ENCODE measurements around the gene MED25.

The MED25 gene

DNA sequence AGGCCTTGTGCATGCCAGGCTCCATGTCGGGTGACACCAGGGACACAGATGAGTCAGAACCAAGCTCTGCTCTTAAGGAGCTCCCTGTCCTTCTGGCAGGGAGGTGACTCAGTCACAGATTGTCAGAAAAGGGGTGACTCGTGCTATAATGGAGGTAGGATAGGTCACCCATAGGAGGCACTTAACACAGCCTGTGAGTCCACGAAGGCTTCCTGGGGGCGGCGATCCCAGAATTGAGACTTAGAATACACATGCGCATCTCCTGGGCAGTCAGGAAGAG, 24.6 kb upstream of the MED25 start:
- H3K4me3 ChIP-seq (replicated peaks in 1 of 2; ENCODE audit: low read depth in 2 of 2, low read length in 2 of 2): no peak overlapping the region
- DNase-seq (ENCODE audit: low read depth in 2 of 2): no peak
- TF ChIP-seq, protein P1, sequence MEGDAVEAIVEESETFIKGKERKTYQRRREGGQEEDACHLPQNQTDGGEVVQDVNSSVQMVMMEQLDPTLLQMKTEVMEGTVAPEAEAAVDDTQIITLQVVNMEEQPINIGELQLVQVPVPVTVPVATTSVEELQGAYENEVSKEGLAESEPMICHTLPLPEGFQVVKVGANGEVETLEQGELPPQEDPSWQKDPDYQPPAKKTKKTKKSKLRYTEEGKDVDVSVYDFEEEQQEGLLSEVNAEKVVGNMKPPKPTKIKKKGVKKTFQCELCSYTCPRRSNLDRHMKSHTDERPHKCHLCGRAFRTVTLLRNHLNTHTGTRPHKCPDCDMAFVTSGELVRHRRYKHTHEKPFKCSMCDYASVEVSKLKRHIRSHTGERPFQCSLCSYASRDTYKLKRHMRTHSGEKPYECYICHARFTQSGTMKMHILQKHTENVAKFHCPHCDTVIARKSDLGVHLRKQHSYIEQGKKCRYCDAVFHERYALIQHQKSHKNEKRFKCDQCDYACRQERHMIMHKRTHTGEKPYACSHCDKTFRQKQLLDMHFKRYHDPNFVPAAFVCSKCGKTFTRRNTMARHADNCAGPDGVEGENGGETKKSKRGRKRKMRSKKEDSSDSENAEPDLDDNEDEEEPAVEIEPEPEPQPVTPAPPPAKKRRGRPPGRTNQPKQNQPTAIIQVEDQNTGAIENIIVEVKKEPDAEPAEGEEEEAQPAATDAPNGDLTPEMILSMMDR (IDR thresholded peaks at IDR 0.05; ENCODE audit: low read depth, low read length): no peak

DNA sequence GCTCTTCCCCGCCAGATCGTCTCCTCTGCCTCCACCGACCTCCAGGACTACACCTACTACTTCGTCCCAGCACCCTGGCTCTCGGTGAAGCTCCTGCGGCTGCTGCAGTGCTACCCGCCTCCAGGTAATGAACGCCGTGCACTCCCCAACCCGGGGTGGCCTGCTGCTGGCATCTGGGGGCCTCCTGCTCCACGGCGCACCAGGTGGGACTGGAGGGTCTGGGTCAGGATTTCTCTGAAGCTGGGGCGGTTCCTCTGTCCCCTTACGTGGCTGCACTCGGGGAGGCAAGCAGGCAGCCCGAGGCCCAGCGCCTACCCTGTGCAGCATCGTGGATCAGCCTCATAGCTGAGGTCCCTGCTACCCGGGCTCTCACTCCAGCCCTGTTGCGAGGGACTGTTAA, 22.5 kb upstream of the MED25 start:
- DNase-seq (ENCODE audit: low read depth in 2 of 2): no peak
- TF ChIP-seq, protein P1 (IDR thresholded peaks at IDR 0.05; ENCODE audit: low read depth, low read length): no peak
- no peak overlapping the region for H3K4me3 ChIP-seq (replicated peaks in 1 of 2; ENCODE audit: low read depth in 2 of 2, low read length in 2 of 2)

DNA sequence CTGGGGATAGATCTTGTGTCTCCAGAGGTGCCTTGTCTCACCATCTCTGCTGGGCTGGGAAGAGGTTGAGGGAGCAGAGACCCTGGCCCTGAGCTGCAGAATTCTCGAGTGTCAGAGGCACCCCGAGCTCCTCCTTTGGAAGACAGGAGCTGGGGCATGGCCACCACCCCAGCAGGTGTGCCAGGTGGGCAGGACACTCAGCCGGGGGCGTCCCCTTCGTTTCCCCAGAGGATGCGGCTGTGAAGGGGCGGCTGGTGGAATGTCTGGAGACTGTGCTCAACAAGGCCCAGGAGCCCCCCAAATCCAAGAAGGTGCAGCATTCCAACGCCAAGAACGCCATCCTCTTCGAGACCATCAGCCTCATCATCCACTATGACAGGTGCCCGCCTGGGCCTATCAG, 19.5 kb upstream of the MED25 start:
- DNase-seq (ENCODE audit: low read depth in 2 of 2): no peak
- no peak overlapping the region for H3K4me3 ChIP-seq (replicated peaks in 1 of 2; ENCODE audit: low read depth in 2 of 2, low read length in 2 of 2)
- TF ChIP-seq, protein P1 (IDR thresholded peaks at IDR 0.05; ENCODE audit: low read depth, low read length): no peak

DNA sequence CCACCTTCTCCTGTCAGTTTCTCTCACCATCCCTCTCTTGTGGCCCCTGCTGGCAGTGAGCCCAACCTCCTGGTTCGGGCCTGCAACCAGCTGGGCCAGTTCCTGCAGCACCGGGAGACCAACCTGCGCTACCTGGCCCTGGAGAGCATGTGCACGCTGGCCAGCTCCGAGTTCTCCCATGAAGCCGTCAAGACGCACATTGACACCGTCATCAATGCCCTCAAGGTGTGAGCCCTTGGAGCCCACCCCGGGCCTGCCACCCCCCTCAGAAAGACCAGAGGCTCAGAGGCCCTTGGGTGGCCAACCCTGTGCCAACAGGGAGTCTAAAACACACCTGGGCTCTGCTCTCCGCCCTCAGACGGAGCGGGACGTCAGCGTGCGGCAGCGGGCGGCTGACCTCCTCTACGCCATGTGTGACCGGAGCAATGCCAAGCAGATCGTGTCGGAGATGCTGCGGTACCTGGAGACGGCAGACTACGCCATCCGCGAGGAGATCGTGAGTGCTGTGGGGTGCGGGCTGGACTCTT, 18.8 kb upstream of the MED25 start:
- DNase-seq (ENCODE audit: low read depth in 2 of 2): no peak
- TF ChIP-seq, protein P1 (IDR thresholded peaks at IDR 0.05; ENCODE audit: low read depth, low read length): no peak
- no peak overlapping the region for H3K4me3 ChIP-seq (replicated peaks in 1 of 2; ENCODE audit: low read depth in 2 of 2, low read length in 2 of 2)

DNA sequence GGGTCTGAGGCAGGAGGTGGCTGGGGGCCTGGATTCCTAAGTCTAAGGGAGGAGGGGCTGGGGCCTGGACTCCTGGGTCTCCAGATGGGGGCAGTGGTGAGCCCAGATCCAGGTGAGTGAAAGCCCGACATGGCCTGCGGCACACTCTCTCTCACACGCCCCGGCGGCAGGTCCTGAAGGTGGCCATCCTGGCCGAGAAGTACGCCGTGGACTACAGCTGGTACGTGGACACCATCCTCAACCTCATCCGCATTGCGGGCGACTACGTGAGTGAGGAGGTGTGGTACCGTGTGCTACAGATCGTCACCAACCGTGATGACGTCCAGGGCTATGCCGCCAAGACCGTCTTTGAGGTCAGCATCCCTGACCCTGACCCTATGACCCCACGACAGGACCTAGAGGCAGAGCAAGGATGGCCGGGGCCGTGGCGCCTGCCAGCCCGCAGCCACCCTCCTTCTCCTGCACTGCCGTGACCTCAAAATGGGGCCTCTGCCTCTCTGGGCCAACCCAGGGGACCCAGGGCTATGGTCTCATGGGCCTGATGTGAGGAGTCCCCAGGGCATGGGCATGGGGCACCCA, 18.2 kb upstream of the MED25 start:
- H3K4me3 ChIP-seq (replicated peaks in 1 of 2; ENCODE audit: low read depth in 2 of 2, low read length in 2 of 2): no peak overlapping the region
- DNase-seq (ENCODE audit: low read depth in 2 of 2): no peak
- TF ChIP-seq, protein P1 (IDR thresholded peaks at IDR 0.05; ENCODE audit: low read depth, low read length): no peak

DNA sequence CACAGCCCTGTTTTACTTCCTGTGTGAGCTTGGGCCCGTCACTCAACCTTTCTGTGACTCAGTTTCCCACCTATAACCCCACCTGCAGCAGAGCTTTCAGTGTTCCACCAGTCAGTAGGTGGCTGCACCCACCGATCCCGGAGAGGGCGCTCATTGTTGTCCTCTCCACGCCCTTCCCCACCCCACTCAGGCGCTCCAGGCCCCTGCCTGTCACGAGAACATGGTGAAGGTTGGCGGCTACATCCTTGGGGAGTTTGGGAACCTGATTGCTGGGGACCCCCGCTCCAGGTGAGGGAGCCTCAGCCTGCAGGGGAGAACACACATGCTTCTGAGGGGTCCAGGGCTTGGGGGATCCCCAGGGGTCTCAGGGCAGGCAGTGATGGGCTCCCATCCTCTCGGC, 17.3 kb upstream of the MED25 start:
- H3K4me3 ChIP-seq (replicated peaks in 1 of 2; ENCODE audit: low read depth in 2 of 2, low read length in 2 of 2): no peak overlapping the region
- TF ChIP-seq, protein P1 (IDR thresholded peaks at IDR 0.05; ENCODE audit: low read depth, low read length): no peak
- DNase-seq (ENCODE audit: low read depth in 2 of 2): no peak

DNA sequence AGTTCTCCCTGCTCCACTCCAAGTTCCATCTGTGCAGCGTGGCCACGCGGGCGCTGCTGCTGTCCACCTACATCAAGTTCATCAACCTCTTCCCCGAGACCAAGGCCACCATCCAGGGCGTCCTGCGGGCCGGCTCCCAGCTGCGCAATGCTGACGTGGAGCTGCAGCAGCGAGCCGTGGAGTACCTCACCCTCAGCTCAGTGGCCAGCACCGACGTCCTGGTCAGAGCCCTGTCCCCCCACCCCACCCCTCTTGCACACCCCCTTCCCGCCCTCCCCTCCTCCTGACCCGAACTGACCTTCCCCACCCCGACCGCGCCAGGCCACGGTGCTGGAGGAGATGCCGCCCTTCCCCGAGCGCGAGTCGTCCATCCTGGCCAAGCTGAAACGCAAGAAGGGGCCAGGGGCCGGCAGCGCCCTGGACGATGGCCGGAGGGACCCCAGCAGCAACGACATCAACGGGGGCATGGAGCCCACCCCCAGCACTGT, 16.6 kb upstream of the MED25 start:
- TF ChIP-seq, protein P1 (IDR thresholded peaks at IDR 0.05; ENCODE audit: low read depth, low read length): no peak
- H3K4me3 ChIP-seq (replicated peaks in 1 of 2; ENCODE audit: low read depth in 2 of 2, low read length in 2 of 2): peak overlapping the region in 1 of 2 donors; percentile 37
- DNase-seq (ENCODE audit: low read depth in 2 of 2): no peak

Data from cardiac fibroblast (primary cell).